ENCODE results near the gene RNH1. TPM values are rescaled to one million over a fixed set of nuclear protein-coding genes. Genes with fewer than 3 reads are reported as not detected.

RNH1 gene
- total RNA-seq, 2 experiments from 2014 or later: 65.5 to 65.7 TPM

DNA sequence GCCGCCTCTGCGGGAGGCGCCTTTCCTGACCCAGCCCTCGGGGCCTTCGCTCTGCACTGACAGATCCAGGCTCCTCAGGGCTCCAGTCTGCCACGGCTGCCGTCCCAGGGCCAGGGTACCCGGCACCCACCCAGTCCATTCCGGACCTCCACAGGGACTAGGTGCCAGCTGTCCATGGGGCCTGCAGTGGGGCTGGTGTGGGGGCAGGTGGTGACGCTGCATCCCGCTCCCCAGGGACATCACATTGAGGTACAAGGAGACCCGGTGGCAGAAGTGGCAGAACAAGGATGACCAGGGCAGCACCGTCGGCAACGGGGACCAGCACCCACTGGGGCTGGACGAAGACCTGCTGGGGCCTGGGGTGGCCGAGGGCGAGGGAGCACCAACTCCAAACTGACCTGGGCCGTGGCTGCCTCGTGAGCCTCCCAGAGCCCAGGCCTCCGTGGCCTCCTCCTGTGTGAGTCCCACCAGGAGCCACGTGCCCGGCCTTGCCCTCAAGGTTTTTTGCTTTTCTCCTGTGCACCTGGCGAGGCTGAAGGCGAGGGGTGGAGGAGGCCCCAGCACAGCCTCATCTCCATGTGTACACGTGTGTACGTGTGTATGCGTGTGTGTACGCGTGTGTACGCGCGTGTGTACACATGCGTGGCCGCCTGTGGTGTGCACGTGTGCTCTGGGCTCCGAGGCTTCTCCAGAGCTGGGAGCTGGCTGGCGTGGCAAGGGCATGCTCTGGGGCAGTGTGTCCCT, 16.7 kb downstream of the RNH1 start:
- Histone ChIP-seq H3K4me1 (ENCODE audit: insufficient read depth, low read length, poor library complexity, severe bottlenecking) (peaks cover 15% of the 10 kb centered on the region), H3K27ac (ENCODE audit: low read depth, low read length, poor library complexity, severe bottlenecking) (no peak overlapping the region), H3K4me2 (ENCODE audit: low read length) (no peak overlapping the region), H3K4me3 (ENCODE audit: low read depth, low read length, poor library complexity, severe bottlenecking) (no peak overlapping the region), H3K9me2 (ENCODE audit: insufficient read depth, low read length) (no peaks in the 10 kb centered on the region), H4K20me1 (ENCODE audit: insufficient read depth, low read length) (no peaks in the 10 kb centered on the region), H2AFZ (ENCODE audit: low read length) (no peak overlapping the region), H3K36me3 (ENCODE audit: insufficient read depth, low read length) (peaks cover 19% of the 10 kb centered on the region), H3K9me3 (ENCODE audit: low read length) (no peaks in the 10 kb centered on the region), H3K79me2 (ENCODE audit: insufficient read depth, low read depth, low read length) (no peaks in the 10 kb centered on the region)
- ChIA-PET POLR2A (no interaction called here), CTCF (ENCODE audit: unreplicated experiment) (no interaction called here)
- BruUV-seq (replicated peaks): no TSS peak
- intact Hi-C loops (cut with micrococcal nuclease; ENCODE audit: unreplicated experiment): no loop called here
- DNase-seq (ENCODE audit: low spot score): no peak
- TF ChIP-seq EZH2phosphoT487 (IDR thresholded peaks at IDR 0.05; ENCODE audit: borderline replicate concordance, low read depth, low read length): no peak
- TF ChIP-seq, protein P1, sequence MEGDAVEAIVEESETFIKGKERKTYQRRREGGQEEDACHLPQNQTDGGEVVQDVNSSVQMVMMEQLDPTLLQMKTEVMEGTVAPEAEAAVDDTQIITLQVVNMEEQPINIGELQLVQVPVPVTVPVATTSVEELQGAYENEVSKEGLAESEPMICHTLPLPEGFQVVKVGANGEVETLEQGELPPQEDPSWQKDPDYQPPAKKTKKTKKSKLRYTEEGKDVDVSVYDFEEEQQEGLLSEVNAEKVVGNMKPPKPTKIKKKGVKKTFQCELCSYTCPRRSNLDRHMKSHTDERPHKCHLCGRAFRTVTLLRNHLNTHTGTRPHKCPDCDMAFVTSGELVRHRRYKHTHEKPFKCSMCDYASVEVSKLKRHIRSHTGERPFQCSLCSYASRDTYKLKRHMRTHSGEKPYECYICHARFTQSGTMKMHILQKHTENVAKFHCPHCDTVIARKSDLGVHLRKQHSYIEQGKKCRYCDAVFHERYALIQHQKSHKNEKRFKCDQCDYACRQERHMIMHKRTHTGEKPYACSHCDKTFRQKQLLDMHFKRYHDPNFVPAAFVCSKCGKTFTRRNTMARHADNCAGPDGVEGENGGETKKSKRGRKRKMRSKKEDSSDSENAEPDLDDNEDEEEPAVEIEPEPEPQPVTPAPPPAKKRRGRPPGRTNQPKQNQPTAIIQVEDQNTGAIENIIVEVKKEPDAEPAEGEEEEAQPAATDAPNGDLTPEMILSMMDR (conservative IDR thresholded peaks at IDR 0.05; ENCODE audit: low read length): no peak

DNA sequence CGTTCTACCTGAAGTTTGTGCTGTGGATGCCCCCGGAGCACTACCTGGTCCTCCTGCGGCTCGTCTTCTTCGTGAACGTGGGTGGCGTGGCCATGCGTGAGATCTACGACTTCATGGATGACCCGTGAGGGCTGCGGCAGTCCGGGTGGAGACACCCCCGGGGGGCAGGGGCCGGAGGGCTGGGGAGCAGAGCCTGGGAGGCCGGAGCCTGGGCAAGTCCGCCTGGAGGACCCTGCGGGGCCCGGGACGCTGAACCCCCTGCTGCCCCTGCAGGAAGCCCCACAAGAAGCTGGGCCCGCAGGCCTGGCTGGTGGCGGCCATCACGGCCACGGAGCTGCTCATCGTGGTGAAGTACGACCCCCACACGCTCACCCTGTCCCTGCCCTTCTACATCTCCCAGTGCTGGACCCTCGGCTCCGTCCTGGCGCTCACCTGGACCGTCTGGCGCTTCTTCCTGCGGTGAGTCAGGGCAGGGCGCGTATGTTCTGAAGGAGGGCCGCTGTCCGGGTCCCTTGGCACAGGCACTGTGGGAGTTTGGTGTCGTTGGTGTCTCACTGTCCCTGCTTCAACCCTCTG, 17.3 kb downstream of the RNH1 start:
- Histone ChIP-seq H3K9me3 (ENCODE audit: low read length) (no peaks in the 10 kb centered on the region), H2AFZ (ENCODE audit: low read length) (no peak overlapping the region), H3K4me1 (ENCODE audit: insufficient read depth, low read length, poor library complexity, severe bottlenecking) (peaks cover 15% of the 10 kb centered on the region), H3K9me2 (ENCODE audit: insufficient read depth, low read length) (no peaks in the 10 kb centered on the region), H4K20me1 (ENCODE audit: insufficient read depth, low read length) (no peaks in the 10 kb centered on the region), H3K4me3 (ENCODE audit: low read depth, low read length, poor library complexity, severe bottlenecking) (no peak overlapping the region), H3K4me2 (ENCODE audit: low read length) (no peak overlapping the region), H3K36me3 (ENCODE audit: insufficient read depth, low read length) (peaks cover 13% of the 10 kb centered on the region), H3K79me2 (ENCODE audit: insufficient read depth, low read depth, low read length) (no peaks in the 10 kb centered on the region), H3K27ac (ENCODE audit: low read depth, low read length, poor library complexity, severe bottlenecking) (no peak overlapping the region)
- POLR2A ChIA-PET: no interaction called here
- no TSS peak for BruUV-seq (replicated peaks)
- no peak for DNase-seq (ENCODE audit: low spot score)
- CTCF ChIA-PET (ENCODE audit: unreplicated experiment): no interaction called here
- no peak for TF ChIP-seq EZH2phosphoT487 (IDR thresholded peaks at IDR 0.05; ENCODE audit: borderline replicate concordance, low read depth, low read length)
- TF ChIP-seq, protein P1 (conservative IDR thresholded peaks at IDR 0.05; ENCODE audit: low read length): no peak
- intact Hi-C loops (cut with micrococcal nuclease; ENCODE audit: unreplicated experiment): no loop called here

DNA sequence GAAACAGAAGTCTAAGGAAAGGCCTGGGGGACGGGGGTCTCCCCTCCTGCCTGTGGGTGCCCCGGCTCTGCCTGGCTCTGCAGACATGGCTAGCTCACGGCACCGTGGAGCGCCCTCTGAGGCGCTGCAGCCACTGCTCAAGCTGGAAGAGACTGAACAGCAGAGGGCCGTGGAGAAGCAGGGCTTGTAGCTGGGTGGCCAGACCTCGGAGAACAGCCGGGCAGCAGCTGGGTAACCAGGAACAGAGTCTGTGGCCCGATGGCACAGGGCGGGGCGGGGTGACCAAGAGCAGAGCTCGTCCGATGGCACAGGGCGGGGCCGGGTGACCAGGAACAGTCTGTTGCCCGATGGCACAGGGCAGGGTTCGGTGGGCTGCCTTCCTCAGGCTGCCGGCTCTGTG, 18.1 kb downstream of the RNH1 start:
- Histone ChIP-seq H3K36me3 (ENCODE audit: insufficient read depth, low read length) (peaks cover 6% of the 10 kb centered on the region), H3K79me2 (ENCODE audit: insufficient read depth, low read depth, low read length) (no peaks in the 10 kb centered on the region), H3K4me1 (ENCODE audit: insufficient read depth, low read length, poor library complexity, severe bottlenecking) (peaks cover 15% of the 10 kb centered on the region), H3K9me2 (ENCODE audit: insufficient read depth, low read length) (no peaks in the 10 kb centered on the region), H3K9me3 (ENCODE audit: low read length) (no peaks in the 10 kb centered on the region), H4K20me1 (ENCODE audit: insufficient read depth, low read length) (no peaks in the 10 kb centered on the region), H3K27ac (ENCODE audit: low read depth, low read length, poor library complexity, severe bottlenecking) (no peak overlapping the region), H2AFZ (ENCODE audit: low read length) (no peak overlapping the region), H3K4me2 (ENCODE audit: low read length) (no peak overlapping the region), H3K4me3 (ENCODE audit: low read depth, low read length, poor library complexity, severe bottlenecking) (no peak overlapping the region)
- no peak for DNase-seq (ENCODE audit: low spot score)
- no TSS peak for BruUV-seq (replicated peaks)
- TF ChIP-seq EZH2phosphoT487 (IDR thresholded peaks at IDR 0.05; ENCODE audit: borderline replicate concordance, low read depth, low read length): no peak
- TF ChIP-seq, protein P1 (conservative IDR thresholded peaks at IDR 0.05; ENCODE audit: low read length): no peak
- intact Hi-C loops (cut with micrococcal nuclease; ENCODE audit: unreplicated experiment): no loop called here
- CTCF ChIA-PET (ENCODE audit: unreplicated experiment): no interaction called here
- POLR2A ChIA-PET: no interaction called here

Data from OCI-LY7 (cell line).